Stimulated activated CD8-positive, alpha-beta memory T cell treated with anti-CD3 and anti-CD28 coated beads, Interleukin-2, amount 100 ng/mL, for 48 hours (primary cell): ENCODE measurements around the gene VSTM4.

Source experiments
- DNase-seq, 2 donors: peaks; one replicate each; pipeline ENCODE4 v3.0.0-alpha.2; 2020; ENCODE audit warnings: low read depth in 2 of 2

VSTM4 gene

GRCh38 chr10:49117376-49118070 lies 2.2 kb upstream of the VSTM4 start:
- DNase-seq, result no peak

- no peak for DNase-seq
Observed at GRCh38 chr10:49116509-49117375, 1.4 kb upstream of the VSTM4 start.

- no peak for DNase-seq
Observed at GRCh38 chr10:49115796-49116508, 630 bp upstream of the VSTM4 start.

- no peak for DNase-seq
Observed at GRCh38 chr10:49114718-49115014, 656 bp downstream of the VSTM4 start.

GRCh38 chr10:49113741-49114141 lies 1.6 kb downstream of the VSTM4 start:
- DNase-seq, result no peak

GRCh38 chr10:49112851-49113250 lies 2.5 kb downstream of the VSTM4 start:
- no peak for DNase-seq

GRCh38 chr10:49112098-49112497 lies 3.2 kb downstream of the VSTM4 start:
- no peak for DNase-seq

GRCh38 chr10:49111320-49111698 lies 4.0 kb downstream of the VSTM4 start:
- DNase-seq, result no peak

GRCh38 chr10:49110684-49111319 lies 4.5 kb downstream of the VSTM4 start:
- no peak for DNase-seq

GRCh38 chr10:49109669-49110340 lies 5.5 kb downstream of the VSTM4 start:
- DNase-seq, result no peak

GRCh38 chr10:49108656-49109055 lies 6.7 kb downstream of the VSTM4 start:
- DNase-seq, result no peak

GRCh38 chr10:49107887-49108267 lies 7.4 kb downstream of the VSTM4 start:
- no peak for DNase-seq

- DNase-seq, result no peak
Observed at GRCh38 chr10:49107111-49107886, 8.0 kb downstream of the VSTM4 start.

GRCh38 chr10:49106451-49106850 lies 8.9 kb downstream of the VSTM4 start:
- DNase-seq, result no peak

- DNase-seq, result no peak
Observed at GRCh38 chr10:49105076-49105475, 10.2 kb downstream of the VSTM4 start.

GRCh38 chr10:49104323-49104722 lies 11.0 kb downstream of the VSTM4 start:
- no peak for DNase-seq

GRCh38 chr10:49103761-49104160 lies 11.6 kb downstream of the VSTM4 start:
- DNase-seq, result no peak

GRCh38 chr10:49099046-49099445 lies 16.3 kb downstream of the VSTM4 start:
- DNase-seq, result no peak

- DNase-seq, result no peak
Observed at GRCh38 chr10:49096890-49097445, 18.4 kb downstream of the VSTM4 start.

GRCh38 chr10:49094646-49095045 lies 20.7 kb downstream of the VSTM4 start:
- no peak for DNase-seq

- no peak for DNase-seq
Observed at GRCh38 chr10:49093922-49094321, 21.4 kb downstream of the VSTM4 start.
